Erythroblast (primary cell): ENCODE data around the gene NPR1.
A peak's percentile ranks its signal among the peaks of the same experiment; 100 is the strongest.

Experiments
- GATA1 ChIP-seq: IDR thresholded peaks from 2 replicates; pipeline ENCODE4 v1.6.1; 2011; ENCODE audit warnings: low read depth, mild to moderate bottlenecking, control low read depth, low read length, moderate library complexity
- POLR2A ChIP-seq: IDR thresholded peaks from 2 replicates; pipeline ENCODE4 v1.6.1; 2011; ENCODE audit warnings: mild to moderate bottlenecking, low read length

DNA sequence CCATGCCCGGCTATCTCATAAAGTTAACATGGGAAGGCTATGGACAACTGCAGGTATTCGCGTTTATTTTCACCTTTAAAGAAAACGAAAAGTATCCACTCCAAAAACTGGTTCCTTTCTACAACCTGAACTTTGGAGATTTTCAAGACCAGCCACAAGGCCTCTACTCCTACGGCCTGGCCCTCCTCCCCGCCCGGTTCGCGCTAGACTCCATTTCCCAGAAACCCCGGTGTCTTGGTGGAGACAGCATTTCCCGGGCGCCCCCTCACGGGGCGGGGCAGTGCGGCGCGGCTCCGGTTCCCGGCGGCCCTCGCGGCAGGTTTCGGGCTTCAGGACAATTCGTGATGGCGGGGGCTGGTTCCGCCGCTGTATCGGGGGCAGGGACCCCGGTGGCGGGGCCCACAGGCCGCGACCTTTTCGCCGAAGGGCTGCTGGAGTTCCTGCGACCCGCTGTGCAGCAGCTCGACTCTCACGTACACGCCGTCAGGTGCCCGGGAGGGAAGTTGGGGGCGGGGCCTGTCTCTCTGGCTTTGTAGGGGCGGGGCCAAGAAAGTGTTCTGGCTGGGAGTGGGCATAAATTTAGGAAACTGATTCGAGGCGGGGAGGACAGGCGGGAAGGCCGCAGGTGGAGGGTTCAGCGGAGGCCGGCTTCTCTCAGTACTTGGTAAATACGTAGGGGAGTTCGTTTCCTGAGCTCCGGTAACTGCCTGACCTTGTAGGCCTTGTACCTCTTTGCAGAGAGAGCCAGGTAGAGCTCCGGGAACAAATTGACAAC is 19.9 kb upstream of the NPR1 start, which contains the start of gene SNAPIN:
- TF ChIP-seq POLR2A (peak; percentile 69), GATA1 (no peak)
